HepG2 (cell line): ENCODE measurements around the gene SOHLH2. TPM values are rescaled to one million over a fixed set of nuclear protein-coding genes. Genes with fewer than 3 reads are reported as not detected.

Source experiments
- ATAC-seq: fragments of 200-7000 bp; cut with Tn5 transposase; 3 replicates; pipeline ENCODE4 v1.9.1; 2020; ENCODE audit warnings: mild to moderate bottlenecking, moderate library complexity
- BruUV-seq: library from RNA; stranded (reverse); fragments of 400-500 nt; replicated peaks from 2 replicates; lab custom pipeline; 2021; lab: Mats Ljungman, UMichigan
- CTCF ChIA-PET: fragments of 300-600 bp; formaldehyde crosslinking; extraction: SDS; loops from one replicate; lab custom pipeline; 2021; ENCODE audit warnings: low total read pairs, inconsistent platforms, low intra/inter-chr PET ratio; lab: Yijun Ruan, JAX
- POLR2A ChIA-PET: fragments of 350-600 bp; sonication (Branson Sonifier 250); formaldehyde crosslinking; loops from one replicate; lab custom pipeline; 2020; ENCODE audit warnings: antibody characterized with exemption, inconsistent platforms; lab: Yijun Ruan, JAX
- DNase-seq: peaks from one replicate; pipeline ENCODE4 v3.0.0-alpha.2; 2015; ENCODE audit warnings: low spot score
- FAIRE-seq: peaks from 3 replicates; lab custom pipeline; 2011; peaks lifted over from hg19 to GRCh38; lab: Jason Lieb, UNC
- H2AFZ ChIP-seq: one replicate; pipeline ENCODE4 v1.6.1; 2011; ENCODE audit warnings: low read length, inconsistent platforms
- H3K27ac ChIP-seq: fragments of 300-600 bp; 3 replicates; pipeline ENCODE4 v1.8.0; 2011; ENCODE audit warnings: mixed run types, mild to moderate bottlenecking, mixed read lengths, low read length, inconsistent platforms; ENCODE audit not compliant: insufficient read depth; ENCODE audit errors: extremely low read length
- H3K27me3 ChIP-seq, 2 experiments: fragments of 200-600 bp in 1 of 2; 2 replicates in 1 of 2; 3 replicates in 1 of 2; pipeline versions ENCODE4 v1.6.0 to v1.8.0; 2011; ENCODE audit warnings: low read length in 2 of 2, mild to moderate bottlenecking in 2 of 2, moderate library complexity in 2 of 2, inconsistent platforms in 1 of 2; ENCODE audit not compliant: insufficient read depth in 2 of 2, control insufficient read depth in 1 of 2
- H3K36me3 ChIP-seq, 2 experiments: fragments of 200-600 bp in 1 of 2; replicated peaks in 1 of 2; 2 replicates in 1 of 2; 3 replicates in 1 of 2; pipeline versions ENCODE4 v1.5.1 to v1.8.0; 2011; ENCODE audit warnings: low read length in 2 of 2, inconsistent platforms in 1 of 2; ENCODE audit not compliant: insufficient read depth in 2 of 2, control insufficient read depth in 1 of 2
- H3K4me1 ChIP-seq: 2 replicates; pipeline ENCODE4 v1.5.1; 2012; ENCODE audit warnings: low read length, inconsistent platforms; ENCODE audit not compliant: insufficient read depth
- H3K4me2 ChIP-seq: 2 replicates; pipeline ENCODE4 v1.6.0; 2011; ENCODE audit warnings: low read depth, low read length, inconsistent platforms
- H3K4me3 ChIP-seq, 3 experiments: fragments of 200-600 bp in 1 of 3; sonication (generic), shearing (Covaris generic) in 1 of 3; replicated peaks in 1 of 3; 2 replicates each; pipeline ENCODE4 v1.5.1; 2011 to 2016; ENCODE audit warnings: low read length in 3 of 3, inconsistent platforms in 2 of 3, low read depth in 2 of 3, mild to moderate bottlenecking in 2 of 3, control low read depth in 1 of 3, mixed read lengths in 1 of 3; ENCODE audit not compliant: insufficient read depth in 1 of 3
- H3K79me2 ChIP-seq: one replicate; pipeline ENCODE4 v1.6.1; 2011; ENCODE audit warnings: low read length, inconsistent platforms; ENCODE audit not compliant: insufficient read depth
- H3K9ac ChIP-seq: 2 replicates; pipeline ENCODE4 v1.6.0; 2011; ENCODE audit warnings: mild to moderate bottlenecking, low read depth, low read length, inconsistent platforms; ENCODE audit not compliant: insufficient read depth
- H3K9me3 ChIP-seq: 2 replicates; pipeline ENCODE4 v1.5.1; 2012; ENCODE audit warnings: mild to moderate bottlenecking, low read length
- H4K20me1 ChIP-seq: 2 replicates; pipeline ENCODE4 v1.6.0; 2011; ENCODE audit warnings: inconsistent platforms, mild to moderate bottlenecking, low read length, moderate library complexity; ENCODE audit not compliant: insufficient read depth
- ARNTL ChIP-seq: sonication (generic); formaldehyde crosslinking; IDR thresholded peaks from 2 replicates; pipeline ENCODE4 v1.4.0; 2020; ENCODE audit warnings: mild to moderate bottlenecking, missing genetic modification reagents
- SNAI1 ChIP-seq: sonication (generic); formaldehyde crosslinking; IDR thresholded peaks from 2 replicates; pipeline ENCODE4 v1.5.0; 2020; ENCODE audit warnings: mild to moderate bottlenecking, missing genetic modification reagents, borderline replicate concordance
- STAT5B ChIP-seq: sonication (generic); formaldehyde crosslinking; IDR thresholded peaks from 2 replicates; pipeline ENCODE4 v1.4.0; 2020; ENCODE audit warnings: missing genetic modification reagents
- SYNCRIP ChIP-seq: fragments of 200-400 bp; formaldehyde crosslinking; IDR thresholded peaks from 2 replicates; pipeline ENCODE4 v1.6.1; 2018; ENCODE audit warnings: mild to moderate bottlenecking, low read depth, low read length; ENCODE audit not compliant: insufficient read depth
- ZBTB20 ChIP-seq: sonication (generic); formaldehyde crosslinking; IDR thresholded peaks from 2 replicates; pipeline ENCODE4 v1.8.1; 2023; ENCODE audit warnings: missing genetic modification reagents, low read depth, mild to moderate bottlenecking, borderline replicate concordance
- ZNF530 ChIP-seq: sonication (generic); formaldehyde crosslinking; IDR thresholded peaks from 2 replicates; pipeline ENCODE4 v1.5.0; 2020; ENCODE audit warnings: low read depth, mild to moderate bottlenecking, missing genetic modification reagents
- ZNF720 ChIP-seq: sonication (generic); formaldehyde crosslinking; IDR thresholded peaks from 2 replicates; pipeline ENCODE4 v1.4.0; 2020; ENCODE audit warnings: missing genetic modification reagents
- WGBS: methylation state at CpG from one replicate; pipeline ENCODE4 v1.1.6; 2017; ENCODE audit warnings: low lambda C conversion rate; 5-methylcytosine and 5-hydroxymethylcytosine counted together
- in situ Hi-C: cut with HindIII; loops from 2 replicates; pipeline ENCODE4 v1.10.0; 2017; ENCODE audit warnings: low pct_unique_long_range_greater_than_20kb; ENCODE audit not compliant: extremely low pct_ligation_motif_present
- intact Hi-C: fragments of 100-400 bp; cut with micrococcal nuclease; formaldehyde crosslinking; loops from one replicate; pipeline ENCODE4 v1.10.0; 2022; ENCODE audit not compliant: unreplicated experiment
- polyA plus RNA-seq, 8 experiments: library from polyadenylated mRNA; depleted of rRNA in 3 of 8; stranded (reverse) in 7 of 8; unstranded in 1 of 8; fragments of >200 nt; fragmentation: Illumina TruSeq in 4 of 8; extraction: Trizol in 4 of 8; gene quantifications; 2 replicates each; pipeline versions ENCODE4 v1.2.1 to v1.2.3, GENCODE V29; 2011 to 2016; ENCODE audit warnings: low read depth in 4 of 8, missing spikeins in 1 of 8, mixed read lengths in 1 of 8; ENCODE audit not compliant: insufficient read depth in 1 of 8
- total RNA-seq, 5 experiments: library from RNA; depleted of rRNA; stranded (reverse); fragments of >200 nt; fragmentation: Illumina TruSeq; extraction: Trizol; gene quantifications; 2 replicates each; pipeline ENCODE4 v1.2.3, GENCODE V29; 2016; ENCODE audit warnings: low read depth in 1 of 5
- TF ChIP-seq, protein P1 (sequence below): sonication (generic); formaldehyde crosslinking; IDR thresholded peaks from 2 replicates; pipeline ENCODE4 v1.4.0; 2020; ENCODE audit warnings: missing genetic modification reagents, borderline replicate concordance
- TF ChIP-seq, protein P2 (sequence below): sonication (generic); formaldehyde crosslinking; IDR thresholded peaks from 2 replicates; pipeline ENCODE4 v1.4.0; 2020; ENCODE audit warnings: mild to moderate bottlenecking, missing genetic modification reagents, borderline replicate concordance
- TF ChIP-seq, protein P3 (sequence below), 2 experiments: sonication (generic) in 1 of 2; formaldehyde crosslinking in 1 of 2; IDR thresholded peaks; 2 replicates each; pipeline versions ENCODE4 v1.4.0 to v1.6.1; 2016 to 2020; ENCODE audit warnings: borderline replicate concordance in 1 of 2, low read depth in 1 of 2, mild to moderate bottlenecking in 1 of 2, missing genetic modification reagents in 1 of 2

Gene SOHLH2
- total and polyA plus RNA-seq, 2 of the 13 experiments (the other 11 are each of a cell fraction or from before 2014, with no cell fraction given): not detected

DNA sequence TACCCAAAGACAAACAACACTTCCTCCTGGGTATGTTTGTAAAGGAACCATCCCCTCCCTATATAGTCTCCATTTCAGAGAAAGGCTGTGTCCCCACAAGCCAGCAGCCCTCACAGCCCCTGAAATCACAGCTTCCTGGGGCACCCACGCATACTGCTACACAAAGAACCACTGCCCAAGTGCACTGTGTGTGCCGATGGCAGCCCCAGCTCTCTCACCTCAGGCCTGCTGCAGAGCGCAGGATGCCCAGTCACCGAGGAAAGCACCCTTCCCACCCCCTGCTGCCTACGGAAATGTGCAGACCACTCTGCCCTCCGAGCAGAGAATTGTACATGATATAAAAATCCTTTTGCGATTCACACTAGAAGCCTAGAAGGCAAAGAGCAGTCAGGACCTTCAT is 39.4 kb downstream of the SOHLH2 start:
- no peak overlapping the region for H3K9ac ChIP-seq
- H3K27ac ChIP-seq: no peak overlapping the region
- no peak overlapping the region for H2AFZ ChIP-seq
- ATAC-seq: no peak
- TF ChIP-seq ARNTL (CRISPR knock-in tag) (no peak), STAT5B (CRISPR knock-in tag) (no peak), ZNF530 (no peak), SNAI1 (CRISPR knock-in tag) (no peak), ZNF720 (no peak), ZBTB20 (CRISPR knock-in tag) (no peak), SYNCRIP (no peak)
- TF ChIP-seq, protein P1, sequence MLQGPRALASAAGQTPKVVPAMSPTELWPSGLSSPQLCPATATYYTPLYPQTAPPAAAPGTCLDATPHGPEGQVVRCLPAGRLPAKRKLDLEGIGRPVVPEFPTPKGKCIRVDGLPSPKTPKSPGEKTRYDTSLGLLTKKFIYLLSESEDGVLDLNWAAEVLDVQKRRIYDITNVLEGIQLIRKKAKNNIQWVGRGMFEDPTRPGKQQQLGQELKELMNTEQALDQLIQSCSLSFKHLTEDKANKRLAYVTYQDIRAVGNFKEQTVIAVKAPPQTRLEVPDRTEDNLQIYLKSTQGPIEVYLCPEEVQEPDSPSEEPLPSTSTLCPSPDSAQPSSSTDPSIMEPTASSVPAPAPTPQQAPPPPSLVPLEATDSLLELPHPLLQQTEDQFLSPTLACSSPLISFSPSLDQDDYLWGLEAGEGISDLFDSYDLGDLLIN (CRISPR knock-in tag): no peak
- TF ChIP-seq, protein P2, sequence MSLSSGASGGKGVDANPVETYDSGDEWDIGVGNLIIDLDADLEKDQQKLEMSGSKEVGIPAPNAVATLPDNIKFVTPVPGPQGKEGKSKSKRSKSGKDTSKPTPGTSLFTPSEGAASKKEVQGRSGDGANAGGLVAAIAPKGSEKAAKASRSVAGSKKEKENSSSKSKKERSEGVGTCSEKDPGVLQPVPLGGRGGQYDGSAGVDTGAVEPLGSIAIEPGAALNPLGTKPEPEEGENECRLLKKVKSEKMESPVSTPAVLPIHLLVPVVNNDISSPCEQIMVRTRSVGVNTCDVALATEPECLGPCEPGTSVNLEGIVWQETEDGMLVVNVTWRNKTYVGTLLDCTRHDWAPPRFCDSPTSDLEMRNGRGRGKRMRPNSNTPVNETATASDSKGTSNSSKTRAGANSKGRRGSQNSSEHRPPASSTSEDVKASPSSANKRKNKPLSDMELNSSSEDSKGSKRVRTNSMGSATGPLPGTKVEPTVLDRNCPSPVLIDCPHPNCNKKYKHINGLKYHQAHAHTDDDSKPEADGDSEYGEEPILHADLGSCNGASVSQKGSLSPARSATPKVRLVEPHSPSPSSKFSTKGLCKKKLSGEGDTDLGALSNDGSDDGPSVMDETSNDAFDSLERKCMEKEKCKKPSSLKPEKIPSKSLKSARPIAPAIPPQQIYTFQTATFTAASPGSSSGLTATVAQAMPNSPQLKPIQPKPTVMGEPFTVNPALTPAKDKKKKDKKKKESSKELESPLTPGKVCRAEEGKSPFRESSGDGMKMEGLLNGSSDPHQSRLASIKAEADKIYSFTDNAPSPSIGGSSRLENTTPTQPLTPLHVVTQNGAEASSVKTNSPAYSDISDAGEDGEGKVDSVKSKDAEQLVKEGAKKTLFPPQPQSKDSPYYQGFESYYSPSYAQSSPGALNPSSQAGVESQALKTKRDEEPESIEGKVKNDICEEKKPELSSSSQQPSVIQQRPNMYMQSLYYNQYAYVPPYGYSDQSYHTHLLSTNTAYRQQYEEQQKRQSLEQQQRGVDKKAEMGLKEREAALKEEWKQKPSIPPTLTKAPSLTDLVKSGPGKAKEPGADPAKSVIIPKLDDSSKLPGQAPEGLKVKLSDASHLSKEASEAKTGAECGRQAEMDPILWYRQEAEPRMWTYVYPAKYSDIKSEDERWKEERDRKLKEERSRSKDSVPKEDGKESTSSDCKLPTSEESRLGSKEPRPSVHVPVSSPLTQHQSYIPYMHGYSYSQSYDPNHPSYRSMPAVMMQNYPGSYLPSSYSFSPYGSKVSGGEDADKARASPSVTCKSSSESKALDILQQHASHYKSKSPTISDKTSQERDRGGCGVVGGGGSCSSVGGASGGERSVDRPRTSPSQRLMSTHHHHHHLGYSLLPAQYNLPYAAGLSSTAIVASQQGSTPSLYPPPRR: no peak
- TF ChIP-seq, protein P3, sequence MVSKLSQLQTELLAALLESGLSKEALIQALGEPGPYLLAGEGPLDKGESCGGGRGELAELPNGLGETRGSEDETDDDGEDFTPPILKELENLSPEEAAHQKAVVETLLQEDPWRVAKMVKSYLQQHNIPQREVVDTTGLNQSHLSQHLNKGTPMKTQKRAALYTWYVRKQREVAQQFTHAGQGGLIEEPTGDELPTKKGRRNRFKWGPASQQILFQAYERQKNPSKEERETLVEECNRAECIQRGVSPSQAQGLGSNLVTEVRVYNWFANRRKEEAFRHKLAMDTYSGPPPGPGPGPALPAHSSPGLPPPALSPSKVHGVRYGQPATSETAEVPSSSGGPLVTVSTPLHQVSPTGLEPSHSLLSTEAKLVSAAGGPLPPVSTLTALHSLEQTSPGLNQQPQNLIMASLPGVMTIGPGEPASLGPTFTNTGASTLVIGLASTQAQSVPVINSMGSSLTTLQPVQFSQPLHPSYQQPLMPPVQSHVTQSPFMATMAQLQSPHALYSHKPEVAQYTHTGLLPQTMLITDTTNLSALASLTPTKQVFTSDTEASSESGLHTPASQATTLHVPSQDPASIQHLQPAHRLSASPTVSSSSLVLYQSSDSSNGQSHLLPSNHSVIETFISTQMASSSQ (IDR thresholded peaks at IDR 0.05; ENCODE audit: low read depth): no peak
- TF ChIP-seq, protein P3 (CRISPR knock-in tag; IDR thresholded peaks at IDR 0.05; ENCODE audit: borderline replicate concordance): no peak
- in situ Hi-C loops: no loop called here
- DNase-seq: no peak
- CTCF ChIA-PET: no interaction called here
- WGBS: 14% methylated on average over 5 of the region's 7 CpGs
- intact Hi-C loops: no loop called here
- H3K27me3 ChIP-seq: peaks cover 0 to 7% of the 10 kb centered on the region in 2 experiments; a peak in 1 of 5 replicates
- H3K4me3 ChIP-seq: no peak overlapping the region
- POLR2A ChIA-PET: no interaction called here
- no peaks in the 10 kb centered on the region for H3K79me2 ChIP-seq
- H4K20me1 ChIP-seq: no peaks in the 10 kb centered on the region
- no peaks in the 10 kb centered on the region for H3K36me3 ChIP-seq
- no peaks in the 10 kb centered on the region for H3K9me3 ChIP-seq
- H3K4me2 ChIP-seq: no peak overlapping the region
- no peak for FAIRE-seq
- no peaks in the 10 kb centered on the region for H3K4me1 ChIP-seq
- no TSS peak for BruUV-seq
